ENCODE results near the gene ROM1. TPM values are rescaled to one million over a fixed set of nuclear protein-coding genes. Genes with fewer than 3 reads are reported as not detected.
"Not testable (repeated sequence)": the region's sequence is repeated elsewhere in the genome, so short reads cannot be mapped to it uniquely, and the experiment has no call there.

Gene ROM1
- total RNA-seq, 2 experiments from 2014 or later: 0.79 to 1.1 TPM

DNA sequence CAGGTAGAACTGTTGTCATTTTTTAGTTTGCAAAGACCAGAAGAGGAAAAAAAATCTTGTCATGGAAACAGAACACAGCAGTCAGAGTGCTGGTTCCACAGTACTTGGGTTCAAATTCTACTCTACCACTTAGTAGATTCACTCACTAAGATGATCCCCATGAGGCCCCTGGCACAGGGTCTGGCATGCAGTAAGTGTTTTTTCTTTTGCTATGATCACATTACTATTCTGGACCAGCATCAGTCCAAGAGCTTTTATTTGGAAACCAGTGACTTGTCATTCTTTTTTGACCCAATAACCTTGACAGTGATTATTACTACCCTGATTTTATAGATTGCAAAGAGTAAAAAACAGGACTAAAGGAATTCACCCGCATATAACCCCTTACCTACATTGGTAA is 43.4 kb upstream of the ROM1 start:
- POLR2A ChIA-PET: interaction anchor here (0.6 to 11.0 kb wide), 10 partner anchors 13 to 311 kb away, joined by 3 to 156 read pairs (median 4); partner anchors contain the start of genes AHNAK, MTA2, SLC3A2 and TUT1
- no peaks in the 10 kb centered on the region for H3K27me3 Mint-ChIP-seq
- TF ChIP-seq, protein P1, sequence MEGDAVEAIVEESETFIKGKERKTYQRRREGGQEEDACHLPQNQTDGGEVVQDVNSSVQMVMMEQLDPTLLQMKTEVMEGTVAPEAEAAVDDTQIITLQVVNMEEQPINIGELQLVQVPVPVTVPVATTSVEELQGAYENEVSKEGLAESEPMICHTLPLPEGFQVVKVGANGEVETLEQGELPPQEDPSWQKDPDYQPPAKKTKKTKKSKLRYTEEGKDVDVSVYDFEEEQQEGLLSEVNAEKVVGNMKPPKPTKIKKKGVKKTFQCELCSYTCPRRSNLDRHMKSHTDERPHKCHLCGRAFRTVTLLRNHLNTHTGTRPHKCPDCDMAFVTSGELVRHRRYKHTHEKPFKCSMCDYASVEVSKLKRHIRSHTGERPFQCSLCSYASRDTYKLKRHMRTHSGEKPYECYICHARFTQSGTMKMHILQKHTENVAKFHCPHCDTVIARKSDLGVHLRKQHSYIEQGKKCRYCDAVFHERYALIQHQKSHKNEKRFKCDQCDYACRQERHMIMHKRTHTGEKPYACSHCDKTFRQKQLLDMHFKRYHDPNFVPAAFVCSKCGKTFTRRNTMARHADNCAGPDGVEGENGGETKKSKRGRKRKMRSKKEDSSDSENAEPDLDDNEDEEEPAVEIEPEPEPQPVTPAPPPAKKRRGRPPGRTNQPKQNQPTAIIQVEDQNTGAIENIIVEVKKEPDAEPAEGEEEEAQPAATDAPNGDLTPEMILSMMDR (IDR thresholded peaks at IDR 0.05): no peak
- H3K36me3 Mint-ChIP-seq (ENCODE audit: low read depth): peaks cover 85% of the 10 kb centered on the region
- CTCF ChIA-PET: interaction anchor here (0.7 to 4.9 kb wide), 6 partner anchors 10 to 145 kb away, joined by 3 to 29 read pairs (median 6); partner anchors contain the start of gene TUT1
- ATAC-seq (no peak), DNase-seq (no peak)
- H3K4me3 Mint-ChIP-seq: peak overlapping the region; percentile 1
- peaks cover 62% of the 10 kb centered on the region for H3K4me1 Mint-ChIP-seq (ENCODE audit: low read depth)
- no peaks in the 10 kb centered on the region for H3K9me3 Mint-ChIP-seq
- H3K27ac Mint-ChIP-seq: peak overlapping the region; percentile 59
- intact Hi-C loops (cut with micrococcal nuclease): no loop called here

DNA sequence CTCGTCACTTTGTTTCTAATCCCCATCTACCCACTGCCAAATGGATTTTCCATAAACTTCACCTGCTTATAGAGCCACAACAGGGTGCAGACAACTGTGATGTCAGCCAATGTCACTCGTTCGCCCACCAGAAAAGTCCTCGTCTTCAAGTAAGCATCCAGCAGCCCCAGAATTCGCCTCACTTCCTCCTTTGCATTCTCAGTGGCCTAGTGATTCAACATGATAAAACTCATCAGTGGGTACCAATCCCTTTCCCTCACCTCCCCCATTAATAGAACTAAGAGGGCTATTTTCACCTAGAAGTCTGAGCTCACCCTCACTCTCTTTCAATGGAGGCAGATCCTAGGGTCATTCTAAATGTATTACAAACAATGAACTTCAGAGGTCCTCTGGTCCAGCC is 42.2 kb upstream of the ROM1 start:
- peak overlapping the region; percentile 96 for H3K4me3 Mint-ChIP-seq
- POLR2A ChIA-PET: interaction anchor here (0.6 to 11.0 kb wide), 9 partner anchors 14 to 275 kb away, joined by 3 to 156 read pairs (median 4); partner anchors contain the start of genes AHNAK, HNRNPUL2, LBHD1 and TUT1

DNA sequence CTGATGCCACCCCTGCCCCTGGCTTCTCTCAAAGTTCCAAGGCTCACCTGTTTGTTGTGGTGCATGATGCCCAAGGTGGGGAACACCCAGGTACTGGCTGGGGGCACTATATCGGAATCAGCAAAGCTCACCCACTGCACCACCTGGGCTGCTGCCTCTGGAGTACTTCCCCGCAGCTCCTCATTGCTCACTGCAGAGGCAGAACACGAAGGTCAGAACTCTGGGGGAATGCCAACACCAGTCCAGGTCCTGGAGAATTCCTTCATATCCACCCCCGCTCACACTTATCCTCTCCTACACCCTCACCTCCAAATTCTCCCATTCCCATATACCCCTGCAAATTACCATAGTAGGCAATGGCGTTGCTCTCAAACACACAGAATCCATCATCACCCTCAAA is 41.6 kb upstream of the ROM1 start:
- ATAC-seq; intact Hi-C loops (cut with micrococcal nuclease); DNase-seq; H3K9me3 Mint-ChIP-seq; H3K27me3 Mint-ChIP-seq: not testable (repeated sequence)
- Mint-ChIP-seq H3K36me3 (ENCODE audit: low read depth) (peaks cover 75% of the 10 kb centered on the region), H3K4me3 (peak overlapping the region; percentile 96), H3K27ac (peak overlapping the region; percentile 97), H3K4me1 (ENCODE audit: low read depth) (peaks cover 62% of the 10 kb centered on the region)
- CTCF ChIA-PET: interaction anchor here (2.0 to 4.9 kb wide), 3 partner anchors 11 to 147 kb away, joined by 8 to 29 read pairs (median 25); partner anchors contain the start of gene TUT1
- POLR2A ChIA-PET: interaction anchor here (0.7 to 11.0 kb wide), 4 partner anchors 15 to 156 kb away, joined by 4 to 156 read pairs (median 10); partner anchors contain the start of genes HNRNPUL2, LBHD1, TUT1 and UQCC3

More for the DNA sequence above, 42.2 kb upstream of the ROM1 start:
- ATAC-seq; H3K27me3 Mint-ChIP-seq; DNase-seq; H3K9me3 Mint-ChIP-seq; intact Hi-C loops (cut with micrococcal nuclease): not testable (repeated sequence)
- CTCF ChIA-PET: interaction anchor here (0.6 to 4.9 kb wide), 4 partner anchors 11 to 146 kb away, joined by 3 to 29 read pairs (median 16); partner anchors contain the start of gene TUT1
- Mint-ChIP-seq H3K4me1 (ENCODE audit: low read depth) (peaks cover 65% of the 10 kb centered on the region), H3K27ac (peak overlapping the region; percentile 97), H3K36me3 (ENCODE audit: low read depth) (peaks cover 81% of the 10 kb centered on the region)

DNA sequence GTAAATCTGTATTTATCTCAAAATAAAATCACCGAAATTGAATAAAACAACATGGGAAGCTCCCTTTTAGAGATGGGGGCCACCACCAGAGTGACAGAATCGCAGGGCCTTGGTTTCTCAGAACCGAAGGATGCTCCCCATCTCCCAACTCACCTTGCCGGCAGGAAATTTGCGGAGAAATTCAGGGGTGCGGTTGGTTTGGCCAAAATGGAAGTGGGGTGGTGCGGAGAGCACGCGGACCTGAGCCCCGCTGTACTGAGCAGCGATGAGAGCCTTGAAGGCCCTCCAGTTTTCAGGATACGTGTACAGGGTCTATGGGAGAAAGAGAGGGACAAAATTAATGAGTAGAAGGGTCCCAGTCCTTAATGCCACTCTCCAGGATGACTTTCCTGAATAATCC is 40.6 kb upstream of the ROM1 start:
- no peaks in the 10 kb centered on the region for H3K27me3 Mint-ChIP-seq
- POLR2A ChIA-PET: interaction anchor here (0.6 to 11.0 kb wide), 7 partner anchors 16 to 269 kb away, joined by 3 to 156 read pairs (median 3); partner anchors contain the start of gene TUT1

DNA sequence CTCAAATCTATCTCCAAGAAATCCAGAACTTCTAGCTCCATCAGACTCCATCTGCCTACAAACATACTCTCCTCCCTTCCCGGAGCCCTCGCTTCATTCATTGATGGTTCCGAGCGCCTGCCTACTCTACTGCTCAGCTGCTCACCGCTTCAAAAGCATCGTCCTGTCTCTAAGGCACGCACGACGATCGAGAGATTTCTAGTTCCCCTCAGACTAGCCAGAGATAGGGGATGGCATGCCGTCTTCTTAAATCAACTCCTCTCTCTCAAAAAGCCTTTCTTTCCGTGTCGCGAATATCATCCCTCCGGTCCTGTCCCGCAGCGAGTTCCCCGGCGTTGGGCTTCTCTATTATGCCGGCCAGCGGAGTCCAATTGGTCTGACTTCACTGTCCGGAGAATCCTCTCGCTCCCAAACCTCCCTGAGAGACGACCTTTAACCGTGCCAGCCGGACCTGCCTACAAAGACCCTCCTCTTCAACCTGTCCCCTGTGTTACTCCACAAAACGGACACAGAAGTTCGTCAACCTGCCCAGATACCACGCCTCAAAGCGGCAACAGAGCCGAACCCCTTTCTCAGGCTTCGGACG is 40.0 kb upstream of the ROM1 start:
- peaks cover 70% of the 10 kb centered on the region for H3K36me3 Mint-ChIP-seq (ENCODE audit: low read depth)
- H3K4me3 Mint-ChIP-seq: peak overlapping the region; percentile 96
- H3K4me1 Mint-ChIP-seq (ENCODE audit: low read depth): peaks cover 51% of the 10 kb centered on the region
- ATAC-seq (no peak), DNase-seq (peak; percentile 34)
- no peaks in the 10 kb centered on the region for H3K27me3 Mint-ChIP-seq
- intact Hi-C loops (cut with micrococcal nuclease): no loop called here
- ChIA-PET CTCF (interaction anchor here (1.0 to 4.0 kb wide), 11 partner anchors 13 to 179 kb away, joined by 3 to 14 read pairs (median 5); partner anchors contain the start of gene TUT1), POLR2A (interaction anchor here (1.0 to 11.0 kb wide), 14 partner anchors 12 to 282 kb away, joined by 3 to 156 read pairs (median 6); partner anchors contain the start of genes C11orf98, CSKMT and TUT1)
- H3K27ac Mint-ChIP-seq: peak overlapping the region; percentile 97
- H3K9me3 Mint-ChIP-seq: no peaks in the 10 kb centered on the region
- TF ChIP-seq, protein P1 (IDR thresholded peaks at IDR 0.05): no peak

More for the DNA sequence above, 40.6 kb upstream of the ROM1 start:
- Mint-ChIP-seq H3K4me3 (peak overlapping the region; percentile 96), H3K9me3 (no peaks in the 10 kb centered on the region), H3K4me1 (ENCODE audit: low read depth) (peaks cover 53% of the 10 kb centered on the region), H3K36me3 (ENCODE audit: low read depth) (peaks cover 71% of the 10 kb centered on the region), H3K27ac (peak overlapping the region; percentile 97)
- CTCF ChIA-PET: interaction anchor here (1.2 to 4.0 kb wide), 6 partner anchors 12 to 148 kb away, joined by 3 to 14 read pairs (median 4); no protein-coding TSS in a partner anchor
- TF ChIP-seq, protein P1 (IDR thresholded peaks at IDR 0.05): no peak
- ATAC-seq (no peak), DNase-seq (no peak)
- intact Hi-C loops (cut with micrococcal nuclease): no loop called here
